GM12892 (cell line): ENCODE data around the gene OAF.

Experiments used
- DNase-seq: peaks from one replicate; pipeline ENCODE4 v3.0.0; 2011; ENCODE audit not compliant: insufficient read length
- FAIRE-seq: peaks from 2 replicates; lab custom pipeline; 2011; peaks lifted over from hg19 to GRCh38; lab: Jason Lieb, UNC
- POLR2A ChIP-seq: IDR thresholded peaks from 2 replicates; pipeline ENCODE4 v1.6.1; 2011; ENCODE audit warnings: low read depth, low read length, control low read depth
- POLR2AphosphoS5 ChIP-seq: IDR thresholded peaks from 2 replicates; pipeline ENCODE4 v1.6.1; 2011; ENCODE audit warnings: low read depth, low read length, control low read depth
- TAF1 ChIP-seq: IDR thresholded peaks from 2 replicates; pipeline ENCODE4 v1.6.1; 2011; ENCODE audit warnings: low read depth, mild to moderate bottlenecking, control low read depth, low read length, borderline replicate concordance

The OAF gene

GRCh38 chr11:120185706-120186455, 25.0 kb upstream of the OAF start:
- TF ChIP-seq TAF1 (no peak), POLR2A (no peak), POLR2AphosphoS5 (no peak)
- no peak for FAIRE-seq

GRCh38 chr11:120186456-120186773, 24.4 kb upstream of the OAF start:
- no peak for DNase-seq
- FAIRE-seq = no peak

More at GRCh38 chr11:120185706-120186455, 25.0 kb upstream of the OAF start:
- no peak for DNase-seq

GRCh38 chr11:120186774-120187591, 23.8 kb upstream of the OAF start:
- no peak for TF ChIP-seq POLR2AphosphoS5
- TF ChIP-seq POLR2A = no peak
- TF ChIP-seq TAF1 = no peak
- DNase-seq = no peak

More at GRCh38 chr11:120186456-120186773, 24.4 kb upstream of the OAF start:
- TF ChIP-seq POLR2A (no peak), TAF1 (no peak), POLR2AphosphoS5 (no peak)

GRCh38 chr11:120188371-120188770, 22.5 kb upstream of the OAF start:
- no peak for FAIRE-seq
- no peak for DNase-seq
- no peak for TF ChIP-seq POLR2AphosphoS5
- no peak for TF ChIP-seq POLR2A
- no peak for TF ChIP-seq TAF1

More at GRCh38 chr11:120186774-120187591, 23.8 kb upstream of the OAF start:
- peak; percentile 97 for FAIRE-seq

- DNase-seq (no peak), FAIRE-seq (no peak)
- TF ChIP-seq POLR2AphosphoS5 (no peak), TAF1 (no peak), POLR2A (no peak)
Observed at GRCh38 chr11:120188811-120189455, 21.9 kb upstream of the OAF start.

- DNase-seq (no peak), FAIRE-seq (no peak)
- TF ChIP-seq TAF1 (no peak), POLR2AphosphoS5 (no peak), POLR2A (no peak)
Observed at GRCh38 chr11:120191058-120191457, 19.8 kb upstream of the OAF start.

GRCh38 chr11:120192831-120193625, 17.8 kb upstream of the OAF start:
- no peak for FAIRE-seq
- no peak for DNase-seq
- TF ChIP-seq POLR2AphosphoS5 = no peak

GRCh38 chr11:120194166-120194565, 16.7 kb upstream of the OAF start:
- DNase-seq = no peak
- FAIRE-seq = no peak
- no peak for TF ChIP-seq POLR2A
- TF ChIP-seq POLR2AphosphoS5 = no peak
- TF ChIP-seq TAF1 = no peak

GRCh38 chr11:120195601-120196320, 15.1 kb upstream of the OAF start:
- DNase-seq = no peak

GRCh38 chr11:120196826-120197225, 14.0 kb upstream of the OAF start:
- FAIRE-seq = no peak
- DNase-seq = no peak
- TF ChIP-seq TAF1 (no peak), POLR2A (no peak), POLR2AphosphoS5 (no peak)

More at GRCh38 chr11:120195601-120196320, 15.1 kb upstream of the OAF start:
- no peak for FAIRE-seq
- TF ChIP-seq POLR2AphosphoS5 (no peak), POLR2A (no peak), TAF1 (no peak)
